Stimulated activated CD8-positive, alpha-beta memory T cell treated with anti-CD3 and anti-CD28 coated beads, Interleukin-15, amount 100 ng/mL, for 4 hours (primary cell): ENCODE data around the gene BLM.

ENCODE experiments used
- DNase-seq, 2 donors: peaks; one replicate each; pipeline ENCODE4 v3.0.0-alpha.2; 2020; ENCODE audit warnings: low read depth in 2 of 2

Gene BLM

GRCh38 chr15:90691982-90692773 lies 25.0 kb upstream of the BLM start:
- DNase-seq, result no peak

GRCh38 chr15:90694987-90695386 lies 22.2 kb upstream of the BLM start:
- DNase-seq, result no peak

GRCh38 chr15:90697175-90697574 lies 20.0 kb upstream of the BLM start:
- no peak for DNase-seq

- no peak for DNase-seq
These were observed 18.5 kb upstream of the BLM start for GRCh38 chr15:90698629-90699028.

- no peak for DNase-seq
These were observed 16.1 kb upstream of the BLM start for GRCh38 chr15:90701048-90701447.

GRCh38 chr15:90701880-90702630 lies 15.1 kb upstream of the BLM start:
- no peak for DNase-seq

- no peak for DNase-seq
These were observed 13.7 kb upstream of the BLM start for GRCh38 chr15:90703455-90703854.

GRCh38 chr15:90705212-90705611 lies 11.9 kb upstream of the BLM start:
- DNase-seq, result no peak

GRCh38 chr15:90706394-90707327 lies 10.5 kb upstream of the BLM start:
- no peak for DNase-seq

- DNase-seq, result no peak
These were observed 9.7 kb upstream of the BLM start for GRCh38 chr15:90707489-90707888.

GRCh38 chr15:90708516-90708915 lies 8.6 kb upstream of the BLM start:
- no peak for DNase-seq

- DNase-seq, result no peak
These were observed 7.9 kb upstream of the BLM start for GRCh38 chr15:90709278-90709677.

- DNase-seq, result no peak
These were observed 6.6 kb upstream of the BLM start for GRCh38 chr15:90710436-90711027.

- DNase-seq, result no peak
These were observed 5.7 kb upstream of the BLM start for GRCh38 chr15:90711418-90711824.

GRCh38 chr15:90711842-90712241 lies 5.3 kb upstream of the BLM start:
- DNase-seq, result no peak

- DNase-seq, result no peak
These were observed 4.1 kb upstream of the BLM start for GRCh38 chr15:90713081-90713480.

GRCh38 chr15:90716317-90716975 lies 700 bp upstream of the BLM start:
- no peak for DNase-seq

GRCh38 chr15:90718232-90718631 lies 1.1 kb downstream of the BLM start:
- DNase-seq, result no peak

GRCh38 chr15:90720131-90720530 lies 3.0 kb downstream of the BLM start:
- no peak for DNase-seq

GRCh38 chr15:90729261-90729660 lies 12.1 kb downstream of the BLM start:
- no peak for DNase-seq

GRCh38 chr15:90730290-90730689 lies 13.1 kb downstream of the BLM start:
- DNase-seq, result no peak
